Measurements from ENCODE around the gene WDPCP.

DNA sequence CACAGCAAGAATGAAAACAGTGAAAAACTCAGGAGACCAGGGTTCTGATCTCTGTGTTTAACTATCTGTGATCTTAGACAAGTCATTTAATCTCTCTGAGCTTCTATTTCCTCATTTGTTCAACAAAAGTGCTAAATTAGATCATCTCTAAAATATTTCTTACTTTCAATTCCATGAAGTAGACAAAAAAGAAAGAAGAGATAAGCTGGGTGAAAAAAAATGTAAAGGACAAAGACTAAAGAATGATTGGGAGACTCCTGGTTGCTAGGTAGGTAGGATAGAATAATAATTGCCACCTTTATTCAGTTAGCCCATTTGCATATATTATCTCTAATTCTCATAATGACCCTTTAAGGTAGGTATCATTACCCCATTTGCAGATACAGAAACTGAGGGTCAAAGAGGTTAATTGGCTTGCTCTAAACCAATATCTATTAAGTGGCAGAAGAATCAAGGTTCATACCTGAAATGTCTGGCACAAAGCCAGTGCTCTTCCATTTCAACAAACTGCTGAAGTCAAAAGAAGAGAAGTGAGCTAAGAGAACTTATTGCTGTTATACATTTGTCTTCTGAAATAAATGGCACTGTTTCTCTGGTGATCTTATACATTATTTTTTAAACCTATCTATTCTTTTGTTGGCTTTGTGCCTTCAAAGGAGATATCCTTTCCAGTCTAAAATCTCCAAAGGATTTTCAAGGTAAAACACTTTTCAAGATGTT is 395.9 kb downstream of the WDPCP start:
- TF ChIP-seq POLR2AphosphoS5 (IDR thresholded peaks at IDR 0.05) = no peak
- TF ChIP-seq POLR2A (IDR thresholded peaks at IDR 0.05) = no peak
- TF ChIP-seq, protein P1, sequence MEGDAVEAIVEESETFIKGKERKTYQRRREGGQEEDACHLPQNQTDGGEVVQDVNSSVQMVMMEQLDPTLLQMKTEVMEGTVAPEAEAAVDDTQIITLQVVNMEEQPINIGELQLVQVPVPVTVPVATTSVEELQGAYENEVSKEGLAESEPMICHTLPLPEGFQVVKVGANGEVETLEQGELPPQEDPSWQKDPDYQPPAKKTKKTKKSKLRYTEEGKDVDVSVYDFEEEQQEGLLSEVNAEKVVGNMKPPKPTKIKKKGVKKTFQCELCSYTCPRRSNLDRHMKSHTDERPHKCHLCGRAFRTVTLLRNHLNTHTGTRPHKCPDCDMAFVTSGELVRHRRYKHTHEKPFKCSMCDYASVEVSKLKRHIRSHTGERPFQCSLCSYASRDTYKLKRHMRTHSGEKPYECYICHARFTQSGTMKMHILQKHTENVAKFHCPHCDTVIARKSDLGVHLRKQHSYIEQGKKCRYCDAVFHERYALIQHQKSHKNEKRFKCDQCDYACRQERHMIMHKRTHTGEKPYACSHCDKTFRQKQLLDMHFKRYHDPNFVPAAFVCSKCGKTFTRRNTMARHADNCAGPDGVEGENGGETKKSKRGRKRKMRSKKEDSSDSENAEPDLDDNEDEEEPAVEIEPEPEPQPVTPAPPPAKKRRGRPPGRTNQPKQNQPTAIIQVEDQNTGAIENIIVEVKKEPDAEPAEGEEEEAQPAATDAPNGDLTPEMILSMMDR (IDR thresholded peaks at IDR 0.05) = no peak
- no peak for TF ChIP-seq EP300 (IDR thresholded peaks at IDR 0.05; ENCODE audit: low read depth)
